HEK293 (cell line): Measurements from ENCODE around the gene FBXO33.

Source experiments
- CTCF ChIA-PET: fragments of 350-600 bp; formaldehyde crosslinking; extraction: SDS; loops from one replicate; lab custom pipeline; 2021; ENCODE audit warnings: antibody characterized with exemption; lab: Yijun Ruan, JAX
- POLR2A ChIA-PET: fragments of 300-600 bp; formaldehyde crosslinking; extraction: SDS; loops from one replicate; lab custom pipeline; 2020; ENCODE audit warnings: antibody characterized with exemption, inconsistent platforms; lab: Yijun Ruan, JAX
- H3K27ac ChIP-seq: fragments of 200-500 bp; sonication (Bioruptor generic); 2 replicates; pipeline ENCODE4 v1.5.1; 2014; ENCODE audit warnings: low read depth, low read length, control low read depth, inconsistent platforms; ENCODE audit errors: extremely low read depth
- H3K36me3 ChIP-seq, 2 experiments: fragments of 200-500 bp in 1 of 2; sonication (Bioruptor generic) in 1 of 2; 1 replicate in 1 of 2; 2 replicates in 1 of 2; pipeline ENCODE4 v1.5.1; 2014 to 2017; ENCODE audit warnings: inconsistent platforms in 2 of 2, low read length in 2 of 2; ENCODE audit not compliant: control insufficient read depth in 2 of 2, insufficient read depth in 1 of 2
- H3K4me1 ChIP-seq: fragments of 200-500 bp; sonication (Bioruptor generic); 2 replicates; pipeline ENCODE4 v1.5.1; 2014; ENCODE audit warnings: mild to moderate bottlenecking, low read length, inconsistent platforms; ENCODE audit not compliant: control insufficient read depth, insufficient read depth
- H3K4me3 ChIP-seq: 2 replicates; pipeline ENCODE4 v1.5.1; 2011; ENCODE audit warnings: low read depth, mild to moderate bottlenecking, control low read depth, low read length, moderate library complexity
- H3K9me3 ChIP-seq: fragments of 200-500 bp; sonication (Bioruptor generic); 2 replicates; pipeline ENCODE4 v1.5.1; 2014; ENCODE audit warnings: low read depth, low read length, inconsistent platforms; ENCODE audit not compliant: control insufficient read depth, insufficient read depth
- KLF7 ChIP-seq: fragments of 450-650 bp; formaldehyde crosslinking; IDR thresholded peaks from 2 replicates; pipeline ENCODE4 v1.5.1; 2016; ENCODE audit warnings: missing biosample characterization, missing genetic modification characterization, borderline replicate concordance
- PRDM10 ChIP-seq: fragments of 450-650 bp; formaldehyde crosslinking; IDR thresholded peaks from 2 replicates; pipeline ENCODE4 v1.5.1; 2016; ENCODE audit warnings: missing biosample characterization, missing genetic modification characterization
- PRDM4 ChIP-seq: fragments of 450-650 bp; formaldehyde crosslinking; IDR thresholded peaks from 2 replicates; pipeline ENCODE4 v1.5.1; 2017; ENCODE audit warnings: missing biosample characterization, missing genetic modification characterization
- ZBTB49 ChIP-seq: fragments of 450-650 bp; formaldehyde crosslinking; IDR thresholded peaks from 2 replicates; pipeline ENCODE4 v1.5.1; 2016; ENCODE audit warnings: missing biosample characterization, missing genetic modification characterization, low read depth
- ZBTB7A ChIP-seq: fragments of 450-650 bp; formaldehyde crosslinking; IDR thresholded peaks from 2 replicates; pipeline ENCODE4 v1.5.1; 2016; ENCODE audit warnings: low read depth, missing biosample characterization, missing genetic modification characterization
- ZNF114 ChIP-seq: fragments of 450-650 bp; formaldehyde crosslinking; IDR thresholded peaks from 2 replicates; pipeline ENCODE4 v1.5.0; 2017; ENCODE audit warnings: missing biosample characterization, missing genetic modification characterization
- ZNF140 ChIP-seq: fragments of 450-650 bp; formaldehyde crosslinking; IDR thresholded peaks from 2 replicates; pipeline ENCODE4 v1.5.1; 2016; ENCODE audit warnings: missing biosample characterization, missing genetic modification characterization
- ZNF169 ChIP-seq: fragments of 450-650 bp; formaldehyde crosslinking; IDR thresholded peaks from 2 replicates; pipeline ENCODE4 v1.5.1; 2016; ENCODE audit warnings: missing biosample characterization, missing genetic modification characterization
- ZNF175 ChIP-seq: fragments of 450-650 bp; formaldehyde crosslinking; IDR thresholded peaks from 2 replicates; pipeline ENCODE4 v1.5.1; 2016; ENCODE audit warnings: missing biosample characterization, missing genetic modification characterization
- ZNF19 ChIP-seq: fragments of 450-650 bp; formaldehyde crosslinking; IDR thresholded peaks from 2 replicates; pipeline ENCODE4; 2016; ENCODE audit warnings: missing biosample characterization, missing genetic modification characterization, low read depth
- ZNF350 ChIP-seq: fragments of 450-650 bp; formaldehyde crosslinking; IDR thresholded peaks from 2 replicates; pipeline ENCODE4 v1.5.0; 2017; ENCODE audit warnings: missing biosample characterization, mild to moderate bottlenecking, missing genetic modification characterization
- ZNF354C ChIP-seq: fragments of 450-650 bp; formaldehyde crosslinking; IDR thresholded peaks from 2 replicates; pipeline ENCODE4 v1.5.1; 2016; ENCODE audit warnings: missing biosample characterization, missing genetic modification characterization, low read depth, borderline replicate concordance
- ZNF488 ChIP-seq: fragments of 450-650 bp; formaldehyde crosslinking; IDR thresholded peaks from 2 replicates; pipeline ENCODE4 v1.5.1; 2016; ENCODE audit warnings: missing biosample characterization, missing genetic modification characterization
- ZNF549 ChIP-seq: fragments of 450-650 bp; IDR thresholded peaks from 2 replicates; pipeline ENCODE4 v1.5.1; 2018; ENCODE audit warnings: missing biosample characterization, missing genetic modification characterization, mild to moderate bottlenecking, inconsistent platforms, moderate library complexity
- ZNF623 ChIP-seq: fragments of 450-650 bp; formaldehyde crosslinking; IDR thresholded peaks from 2 replicates; pipeline ENCODE4 v1.5.1; 2016; ENCODE audit warnings: missing biosample characterization, missing genetic modification characterization
- ZNF629 ChIP-seq: fragments of 450-650 bp; formaldehyde crosslinking; IDR thresholded peaks from 2 replicates; pipeline ENCODE4 v1.5.1; 2017; ENCODE audit warnings: missing biosample characterization, missing genetic modification characterization

FBXO33 gene

GRCh38 chr14:39452680-39453079 is 20.4 kb upstream of the FBXO33 start:
- H3K27ac ChIP-seq: no peak overlapping the region
- POLR2A ChIA-PET: no interaction called here

GRCh38 chr14:39451811-39452210 is 19.6 kb upstream of the FBXO33 start:
- Histone ChIP-seq H3K4me1 (no peaks in the 10 kb centered on the region; the same call in 1 of the 2 replicates), H3K9me3 (no peaks in the 10 kb centered on the region)
- CTCF ChIA-PET: no interaction called here
- POLR2A ChIA-PET: no interaction called here
- TF ChIP-seq ZNF175 (tag by site-specific recombination) (no peak), PRDM10 (no peak)
- TF ChIP-seq, all 188 proteins: peak for 0
- Histone ChIP-seq H3K27ac (no peak overlapping the region), H3K36me3 (no peaks in the 10 kb centered on the region), H3K4me3 (no peak overlapping the region)

More at GRCh38 chr14:39452680-39453079, 20.4 kb upstream of the FBXO33 start:
- Histone ChIP-seq H3K9me3 (no peaks in the 10 kb centered on the region), H3K4me3 (no peak overlapping the region), H3K4me1 (no peaks in the 10 kb centered on the region; the same call in 1 of the 2 replicates), H3K36me3 (no peaks in the 10 kb centered on the region)
- CTCF ChIA-PET: no interaction called here
- TF ChIP-seq ZBTB7A (tag by site-specific recombination) (no peak), ZNF488 (tag by site-specific recombination) (no peak), ZNF140 (tag by site-specific recombination) (no peak), ZNF629 (tag by site-specific recombination) (no peak), ZNF169 (tag by site-specific recombination) (no peak), ZNF354C (tag by site-specific recombination) (no peak), ZNF114 (tag by site-specific recombination) (no peak), ZBTB49 (tag by site-specific recombination) (no peak), ZNF350 (tag by site-specific recombination) (no peak), KLF7 (no peak)

GRCh38 chr14:39447175-39447661 is 15.0 kb upstream of the FBXO33 start:
- TF ChIP-seq ZNF19 (tag by site-specific recombination) (no peak), ZNF623 (no peak), PRDM4 (tag by site-specific recombination) (no peak), ZNF549 (tag by site-specific recombination) (no peak), ZNF114 (tag by site-specific recombination) (no peak)
- Histone ChIP-seq H3K9me3 (no peaks in the 10 kb centered on the region), H3K4me1 (no peaks in the 10 kb centered on the region), H3K36me3 (no peaks in the 10 kb centered on the region), H3K27ac (no peak overlapping the region), H3K4me3 (no peak overlapping the region)
- CTCF ChIA-PET: no interaction called here
- POLR2A ChIA-PET: no interaction called here
